ENCODE data around the gene CD70.
"Not testable (repeated sequence)": the region's sequence is repeated elsewhere in the genome, so short reads cannot be mapped to it uniquely, and the experiment has no call there.

Gene CD70

GRCh38 chr19:6590827-6591319 lies at the start of gene CD70:
Gene CD70, minus strand, starts transcription at chr19:6591150. Its CDS starts 148 bp downstream, at chr19:6591002.
- Histone ChIP-seq H3K27ac (peak within 1 kb of the TSS; percentile 98), H3K27me3 (ENCODE audit: insufficient read depth, low read depth) (no peaks in the 10 kb centered on the region), H3K9ac (peak within 1 kb of the TSS; percentile 92), H3K79me2 (ENCODE audit: insufficient read depth, low read depth) (no peaks in the 10 kb centered on the region), H3K4me3 (IDR thresholded peaks at IDR 0.05; ENCODE audit: insufficient read depth, low read depth, low read length) (no peak within 1 kb of the TSS), H4K20me1 (ENCODE audit: insufficient read depth) (no peaks in the 10 kb centered on the region), H3K4me2 (peak within 1 kb of the TSS; percentile 88), H3K36me3 (ENCODE audit: insufficient read depth) (no peaks in the 10 kb centered on the region), H2AFZ (ENCODE audit: low read depth) (peak within 1 kb of the TSS; percentile 68), H3K4me1 (ENCODE audit: low read depth, poor library complexity, severe bottlenecking) (peaks cover 21% of the 10 kb centered on the region)
- TF ChIP-seq CTCF (conservative IDR thresholded peaks at IDR 0.05; ENCODE audit: low read depth, low read length) = no peak

- H3K4me1 ChIP-seq (ENCODE audit: low read depth, poor library complexity, severe bottlenecking) = peaks cover 22% of the 10 kb centered on the region
- not testable (repeated sequence) for H3K79me2 ChIP-seq (ENCODE audit: insufficient read depth, low read depth); H2AFZ ChIP-seq (ENCODE audit: low read depth); H3K36me3 ChIP-seq (ENCODE audit: insufficient read depth); H3K4me3 ChIP-seq (IDR thresholded peaks at IDR 0.05; ENCODE audit: insufficient read depth, low read depth, low read length); H3K27ac ChIP-seq; H3K27me3 ChIP-seq (ENCODE audit: insufficient read depth, low read depth); H3K9ac ChIP-seq; H3K4me2 ChIP-seq; H4K20me1 ChIP-seq (ENCODE audit: insufficient read depth)
Measured at GRCh38 chr19:6640333-6640732, 49.4 kb upstream of the CD70 start.

DNA sequence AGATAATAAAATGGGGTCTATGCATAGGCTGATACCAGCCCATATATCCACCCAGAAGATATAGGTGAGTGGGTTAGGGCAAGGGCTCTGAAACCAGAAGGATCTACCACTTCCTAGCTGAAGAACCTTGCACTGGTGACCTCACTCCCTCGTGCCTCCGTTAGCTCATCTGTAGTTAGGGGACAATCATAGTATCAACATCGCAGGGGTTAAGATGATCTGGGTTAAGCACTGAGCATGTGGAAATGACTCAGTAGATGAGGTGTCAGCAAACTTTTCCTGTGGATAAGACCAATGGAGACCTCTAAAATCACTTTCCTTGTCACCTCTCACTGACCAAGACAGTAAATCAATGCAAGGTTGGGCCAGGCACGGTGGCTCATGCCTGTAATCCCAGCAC lies 48.5 kb upstream of the CD70 start:
- Histone ChIP-seq H3K9ac (no peak overlapping the region), H3K36me3 (ENCODE audit: insufficient read depth) (no peaks in the 10 kb centered on the region), H4K20me1 (ENCODE audit: insufficient read depth) (no peaks in the 10 kb centered on the region), H2AFZ (ENCODE audit: low read depth) (no peak overlapping the region), H3K79me2 (ENCODE audit: insufficient read depth, low read depth) (no peaks in the 10 kb centered on the region), H3K27me3 (ENCODE audit: insufficient read depth, low read depth) (no peaks in the 10 kb centered on the region), H3K4me2 (no peak overlapping the region), H3K4me1 (ENCODE audit: low read depth, poor library complexity, severe bottlenecking) (peaks cover 22% of the 10 kb centered on the region), H3K27ac (no peak overlapping the region), H3K4me3 (IDR thresholded peaks at IDR 0.05; ENCODE audit: insufficient read depth, low read depth, low read length) (no peak overlapping the region)
- no peak for TF ChIP-seq CTCF (conservative IDR thresholded peaks at IDR 0.05; ENCODE audit: low read depth, low read length)

GRCh38 chr19:6633456-6633813 lies 42.5 kb upstream of the CD70 start:
- Histone ChIP-seq H3K4me1 (ENCODE audit: low read depth, poor library complexity, severe bottlenecking) (peaks cover 16% of the 10 kb centered on the region), H2AFZ (ENCODE audit: low read depth) (peak overlapping the region; percentile 36), H3K4me2 (peak overlapping the region; percentile 27; the same call in 1 of the 2 replicates)
- not testable (repeated sequence) for H3K36me3 ChIP-seq (ENCODE audit: insufficient read depth); H3K79me2 ChIP-seq (ENCODE audit: insufficient read depth, low read depth); H3K4me3 ChIP-seq (IDR thresholded peaks at IDR 0.05; ENCODE audit: insufficient read depth, low read depth, low read length); H3K27ac ChIP-seq; H4K20me1 ChIP-seq (ENCODE audit: insufficient read depth); H3K27me3 ChIP-seq (ENCODE audit: insufficient read depth, low read depth); H3K9ac ChIP-seq
- TF ChIP-seq CTCF (conservative IDR thresholded peaks at IDR 0.05; ENCODE audit: low read depth, low read length) = 0 out of 2 replicates have a peak, but pooled peaks have one; percentile 17

GRCh38 chr19:6632747-6633455 lies 42.0 kb upstream of the CD70 start:
- H2AFZ ChIP-seq (ENCODE audit: low read depth) = peak overlapping the region; percentile 36
- H3K4me2 ChIP-seq = peak overlapping the region; percentile 27; the same call in 1 of the 2 replicates
- H3K79me2 ChIP-seq (ENCODE audit: insufficient read depth, low read depth); H3K4me3 ChIP-seq (IDR thresholded peaks at IDR 0.05; ENCODE audit: insufficient read depth, low read depth, low read length); H3K9ac ChIP-seq; H3K36me3 ChIP-seq (ENCODE audit: insufficient read depth); H3K27me3 ChIP-seq (ENCODE audit: insufficient read depth, low read depth); H4K20me1 ChIP-seq (ENCODE audit: insufficient read depth); H3K27ac ChIP-seq: not testable (repeated sequence)
- peaks cover 16% of the 10 kb centered on the region for H3K4me1 ChIP-seq (ENCODE audit: low read depth, poor library complexity, severe bottlenecking)
- TF ChIP-seq CTCF (conservative IDR thresholded peaks at IDR 0.05; ENCODE audit: low read depth, low read length) = peak; percentile 49
